HG02852 (cell line): Measurements from ENCODE around the gene DUOX1.
"Not testable (repeated sequence)": the region's sequence is repeated elsewhere in the genome, so short reads cannot be mapped to it uniquely, and the experiment has no call there.

Experiments
- ATAC-seq: cut with Tn5 transposase; IDR thresholded peaks from one replicate; pipeline ENCODE4 v1.9.1; 2021; ENCODE audit warnings: mild to moderate bottlenecking, moderate library complexity; ENCODE audit not compliant: unreplicated experiment

DUOX1 gene

DNA sequence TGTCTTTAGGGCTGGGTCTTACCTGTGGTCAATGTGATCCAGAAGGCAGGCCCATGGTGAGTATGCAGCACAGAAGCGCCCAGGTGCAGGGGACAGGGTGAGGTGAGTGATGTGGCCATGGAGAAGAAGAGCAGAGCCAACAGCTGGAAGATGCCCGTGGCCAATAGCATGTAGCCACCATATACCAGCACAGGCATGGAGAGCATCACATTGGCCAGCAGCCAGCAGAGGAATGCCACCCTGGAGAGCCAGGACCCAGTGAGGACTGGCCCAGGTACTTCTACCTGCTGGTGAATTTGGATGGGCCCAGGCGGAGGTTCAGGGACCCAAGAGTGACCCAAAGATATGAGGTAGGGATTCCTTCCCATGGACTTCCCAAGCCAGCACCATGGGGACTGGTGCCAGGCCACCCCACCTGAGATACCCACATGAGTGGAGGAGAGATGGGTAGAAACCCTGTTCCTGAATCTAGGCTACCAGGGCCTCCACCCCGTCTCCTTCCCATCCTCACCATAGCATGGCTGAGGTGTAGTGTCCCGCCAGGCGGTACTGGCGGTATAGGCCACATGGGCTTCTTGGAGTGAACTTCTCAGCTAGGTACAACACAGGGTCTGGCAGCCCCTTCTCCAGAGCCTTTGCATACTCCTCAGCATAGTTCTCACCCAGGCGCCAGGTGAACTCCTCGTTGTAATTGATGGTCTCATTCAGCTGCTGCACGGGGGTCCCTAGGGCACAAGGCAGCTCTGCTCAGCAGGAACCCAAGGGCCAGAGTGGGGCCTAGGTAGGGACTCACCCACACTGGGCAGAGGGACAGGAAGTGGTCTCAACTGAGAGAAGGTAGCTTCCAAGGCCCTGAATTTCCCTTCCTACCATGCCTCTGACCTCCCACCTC, 9.5 kb upstream of the DUOX1 start:
- no peak for ATAC-seq

DNA sequence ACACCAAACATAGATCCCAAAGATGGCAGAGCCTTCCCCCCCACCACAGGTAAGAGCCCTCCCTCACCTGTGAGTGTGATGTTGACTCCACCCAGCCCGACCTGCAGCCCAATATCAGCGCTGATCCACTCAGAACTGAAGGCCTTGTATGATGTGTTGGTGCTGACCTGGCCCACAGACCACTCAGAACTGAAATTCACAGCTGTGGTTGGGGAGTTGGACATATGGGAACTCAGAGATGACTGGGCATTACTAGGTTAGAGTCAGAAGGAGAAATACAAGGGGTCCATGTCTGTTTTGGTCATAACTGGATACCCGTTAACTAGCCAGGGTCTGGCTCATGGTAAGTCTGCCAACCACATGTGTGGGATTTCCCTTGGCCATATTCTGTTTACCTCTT, 8.8 kb upstream of the DUOX1 start:
- no peak for ATAC-seq

DNA sequence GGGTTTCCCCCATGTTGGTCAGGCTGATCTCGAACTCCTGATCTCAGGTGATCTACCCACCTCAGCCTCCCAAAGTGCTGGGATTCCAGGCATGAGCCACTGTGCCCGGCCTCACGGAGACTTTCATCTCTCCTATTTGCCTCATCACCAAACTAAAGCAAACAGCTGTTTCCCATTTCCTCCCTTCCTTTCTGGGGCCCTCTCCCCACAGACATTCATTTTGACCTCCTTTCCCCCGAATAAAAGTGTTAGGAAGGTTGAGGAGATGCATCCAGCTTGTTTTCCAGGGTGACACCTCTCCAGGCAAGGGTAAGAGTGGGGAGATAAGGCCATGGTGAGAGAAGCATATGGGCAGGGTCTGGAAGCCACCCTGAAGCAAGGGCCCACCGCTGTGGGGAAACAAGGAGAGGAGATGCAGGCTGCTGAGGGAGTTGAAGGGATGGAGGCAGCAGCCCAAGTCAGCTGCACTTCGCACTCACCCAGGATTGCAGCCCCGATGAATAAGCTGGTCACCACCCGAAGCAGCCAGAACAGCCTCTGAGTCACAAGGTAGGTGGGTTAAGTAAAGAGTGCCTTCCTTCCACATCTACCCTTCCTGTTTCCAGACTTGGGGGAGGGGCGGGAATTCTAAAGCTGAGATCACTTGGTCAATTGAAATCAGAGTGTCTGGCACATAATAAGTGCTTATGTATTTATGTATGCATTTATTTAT, 7.9 kb upstream of the DUOX1 start:
- ATAC-seq = no peak

DNA sequence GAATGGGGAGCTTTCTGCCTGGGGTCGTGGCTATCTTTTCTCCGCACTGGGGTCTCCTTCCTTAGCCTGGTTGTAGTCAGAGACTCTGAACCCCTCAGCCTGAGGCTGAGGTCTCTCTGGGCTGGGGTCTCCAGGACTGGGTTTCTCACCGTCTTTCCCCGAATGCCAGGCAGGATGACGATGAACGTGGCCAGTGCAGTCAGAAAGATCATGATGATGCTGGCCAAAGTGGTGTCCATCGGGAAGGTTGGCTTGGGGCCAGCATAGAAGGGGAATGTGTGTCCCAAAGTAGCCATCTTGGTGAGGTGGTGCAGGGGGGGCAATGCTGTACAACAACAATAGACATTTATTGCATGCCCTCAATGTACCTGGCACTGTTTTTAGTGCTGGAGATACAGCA, 7.1 kb upstream of the DUOX1 start:
- no peak for ATAC-seq

DNA sequence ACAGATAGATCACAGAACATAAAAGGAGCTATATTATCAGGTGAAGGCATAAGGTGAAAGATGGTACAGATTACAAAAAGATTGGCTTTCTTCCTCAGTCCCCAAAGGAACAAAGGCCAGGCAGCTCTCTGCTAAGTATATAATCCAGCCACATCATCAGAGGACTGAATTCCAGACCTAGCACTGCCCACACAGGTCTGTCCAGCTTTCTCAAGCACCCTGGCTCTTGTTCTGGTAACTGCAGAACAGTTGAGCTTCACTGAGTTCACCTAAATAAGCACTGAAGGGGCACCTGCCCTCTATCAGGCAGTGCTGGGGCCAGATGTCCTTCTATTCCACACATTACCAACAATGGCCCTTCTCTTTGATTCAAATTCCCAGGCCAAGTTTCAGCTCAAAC, 6.4 kb upstream of the DUOX1 start:
- ATAC-seq = no peak

DNA sequence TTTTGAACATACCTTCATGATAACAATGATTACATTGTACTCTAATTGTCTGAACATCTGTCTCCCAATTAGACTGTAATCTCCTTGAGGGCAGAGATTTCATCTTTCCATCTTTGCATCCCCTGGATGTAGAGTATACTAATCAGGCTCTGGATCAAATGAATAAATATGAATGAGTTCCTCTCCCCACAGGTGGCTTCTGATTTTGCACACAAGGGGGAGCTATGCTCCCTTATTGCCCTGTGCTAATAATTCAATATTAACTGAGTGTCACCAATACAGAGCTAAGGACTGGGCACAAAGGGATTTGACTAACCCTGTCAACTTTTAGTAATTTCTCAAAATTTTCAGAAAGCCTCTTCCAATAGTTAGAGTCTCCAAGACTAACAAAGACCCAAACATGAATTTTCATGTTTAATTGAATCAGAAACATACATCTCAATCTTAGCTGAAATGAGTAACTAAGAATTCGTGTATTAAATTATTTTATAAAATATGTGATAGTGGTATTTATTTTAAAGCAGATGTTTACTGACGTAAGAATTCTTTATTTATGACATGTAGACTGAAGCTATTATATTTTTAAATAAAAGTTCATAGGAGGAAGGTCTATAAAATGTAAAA, 3.1 kb upstream of the DUOX1 start:
- ATAC-seq = no peak

DNA sequence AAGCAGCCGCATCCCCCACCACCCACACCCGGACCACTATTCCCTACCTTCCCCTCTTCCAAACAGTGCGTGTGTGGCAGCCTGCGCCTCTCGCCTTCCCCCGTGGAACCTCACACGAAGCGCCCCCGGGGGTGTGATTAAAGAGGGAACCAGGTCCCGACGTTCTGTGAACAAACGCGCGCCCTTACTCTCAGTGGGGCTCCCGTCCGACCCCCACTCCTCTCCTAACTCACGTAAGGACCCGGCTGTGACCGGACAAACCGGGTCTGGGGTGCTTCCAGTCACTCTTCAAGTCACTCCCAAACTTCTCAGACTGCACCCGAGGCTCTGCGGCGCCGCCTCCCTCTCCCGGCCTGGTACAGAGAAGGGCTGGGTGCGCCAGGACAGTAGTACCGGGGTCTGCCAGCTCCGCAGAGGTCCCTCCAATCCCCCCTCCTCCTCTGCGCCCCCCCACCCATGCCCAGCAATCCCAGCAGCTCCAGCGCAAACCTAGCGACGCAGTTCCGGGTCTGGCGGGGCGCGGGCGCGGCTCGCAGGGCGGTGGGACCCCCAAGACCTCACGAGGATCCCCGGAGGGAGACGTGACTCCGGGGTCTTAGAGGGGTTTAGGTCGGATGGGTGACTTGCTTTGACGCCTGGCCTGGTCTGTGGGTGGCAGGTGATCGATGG, 689 bp upstream of the DUOX1 start:
- ATAC-seq = no peak

DNA sequence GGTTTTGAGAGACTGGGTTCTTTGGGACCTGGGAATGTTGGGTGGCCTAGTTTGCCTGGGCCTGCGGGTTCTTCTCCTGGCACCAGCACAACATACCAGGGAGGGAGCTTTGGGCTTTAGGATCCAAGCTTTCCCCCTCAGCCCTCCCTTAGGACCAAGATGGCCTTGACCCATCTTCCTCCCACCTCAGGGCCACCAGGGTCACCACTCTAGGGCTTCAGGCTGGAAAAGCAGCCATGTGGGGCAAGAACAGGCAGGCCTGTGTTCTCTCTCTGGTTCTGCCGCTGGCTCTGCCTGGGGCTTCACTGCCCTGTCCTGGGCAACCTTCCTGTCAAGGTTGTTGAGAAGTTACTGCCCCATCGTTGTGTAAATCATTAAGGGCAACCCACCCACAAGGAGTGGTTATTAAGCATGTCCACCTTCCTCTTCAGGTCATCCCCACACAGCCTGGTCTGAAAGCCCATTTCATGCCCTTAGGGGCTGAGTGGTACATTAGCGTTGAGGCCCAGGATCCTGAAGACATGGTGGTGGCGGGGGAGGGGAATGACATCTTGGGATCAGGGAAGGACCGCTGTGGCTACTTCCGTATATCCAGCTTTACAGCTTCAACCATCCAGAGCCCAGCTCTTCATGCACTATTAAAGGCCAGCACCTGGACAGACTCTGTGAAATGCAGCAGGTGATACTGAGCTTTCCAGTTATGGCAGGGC, 652 bp downstream of the DUOX1 start:
- no peak for ATAC-seq

DNA sequence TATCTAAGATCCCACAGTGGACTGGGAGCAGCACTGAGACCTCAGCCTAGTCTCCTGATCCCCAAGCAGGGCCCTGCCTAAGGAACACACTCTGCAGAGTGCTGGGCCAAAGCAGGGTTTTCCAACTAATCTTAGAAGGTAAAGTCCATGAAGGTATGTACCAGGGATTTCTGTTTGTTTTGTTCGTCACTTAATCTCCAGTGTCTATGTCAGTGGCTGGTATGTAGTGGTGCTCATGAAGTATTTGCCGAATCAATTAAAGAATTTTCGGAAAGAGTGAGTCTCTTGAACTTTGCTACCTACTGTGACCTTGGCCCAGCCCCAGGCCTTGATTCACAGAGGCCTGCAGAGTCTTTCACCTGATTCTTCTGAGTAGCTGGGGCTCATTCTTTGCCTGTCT, 1.7 kb downstream of the DUOX1 start:
- ATAC-seq = no peak

DNA sequence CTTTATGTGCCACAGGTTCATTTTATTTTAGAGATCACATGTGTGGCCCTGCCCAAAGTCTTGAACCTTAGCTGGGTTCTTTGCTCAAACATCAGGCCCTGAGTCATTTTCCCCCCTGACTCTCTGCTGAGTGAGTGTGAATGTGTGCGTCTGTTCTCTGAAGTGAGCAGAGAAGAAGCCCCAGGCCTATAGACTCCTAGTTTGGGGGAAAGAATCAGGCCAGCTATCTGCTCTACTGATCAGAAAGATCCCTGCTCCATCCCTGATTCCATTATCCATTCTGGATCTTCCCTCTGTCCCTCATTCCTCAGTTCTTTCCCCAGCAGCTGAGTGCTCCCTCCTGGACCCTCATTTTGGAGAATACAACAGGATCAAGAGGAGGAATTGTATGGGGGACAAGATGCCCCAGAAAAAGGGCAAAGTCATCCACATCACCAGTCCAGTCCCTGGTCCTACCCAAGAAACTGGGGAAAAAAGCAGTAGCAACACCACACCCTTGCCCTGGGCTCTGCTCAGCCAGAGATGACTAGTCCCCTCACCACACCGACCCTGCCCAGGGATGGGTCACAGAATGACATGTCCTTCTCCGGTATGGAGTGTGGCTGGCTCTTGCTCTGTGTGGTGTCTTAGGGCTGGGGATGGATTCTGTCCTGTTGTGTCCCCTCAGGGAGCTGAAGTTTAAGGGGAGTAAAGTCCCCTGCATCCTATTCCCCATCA, 3.2 kb downstream of the DUOX1 start:
- ATAC-seq = no peak

DNA sequence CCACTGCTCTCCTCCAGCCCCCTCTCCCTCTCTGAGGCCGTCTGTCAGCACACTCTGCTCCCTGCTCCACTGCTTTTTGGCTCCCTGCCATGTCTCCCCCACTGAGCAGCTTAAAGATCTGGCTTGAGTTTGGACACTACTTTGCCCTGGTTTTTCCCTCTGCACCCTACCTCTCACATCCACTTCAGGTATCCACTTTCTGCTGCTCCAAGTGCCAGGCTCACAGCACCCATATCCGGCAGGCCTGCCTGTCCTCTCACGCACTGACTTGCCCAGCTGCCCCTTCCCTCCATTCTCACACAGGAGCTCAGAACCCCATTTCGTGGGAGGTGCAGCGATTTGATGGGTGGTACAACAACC, 3.7 kb downstream of the DUOX1 start:
- no peak for ATAC-seq

DNA sequence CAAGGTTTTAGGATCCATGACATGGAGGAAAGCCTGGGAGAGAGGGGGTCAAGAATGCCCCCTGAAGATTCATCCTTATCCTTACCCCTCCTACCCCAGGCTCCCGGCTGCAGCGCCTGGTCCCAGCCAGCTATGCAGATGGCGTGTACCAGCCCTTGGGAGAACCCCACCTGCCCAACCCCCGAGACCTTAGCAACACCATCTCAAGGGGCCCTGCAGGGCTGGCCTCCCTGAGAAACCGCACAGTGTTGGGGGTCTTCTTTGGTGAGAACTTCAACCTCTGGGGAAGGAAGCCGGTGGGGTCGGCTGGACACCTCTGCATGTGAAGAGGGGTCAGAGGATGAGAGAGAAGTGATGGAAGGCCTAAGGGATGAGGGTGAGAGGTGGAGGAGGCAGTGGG, 4.3 kb downstream of the DUOX1 start:
- no peak for ATAC-seq

DNA sequence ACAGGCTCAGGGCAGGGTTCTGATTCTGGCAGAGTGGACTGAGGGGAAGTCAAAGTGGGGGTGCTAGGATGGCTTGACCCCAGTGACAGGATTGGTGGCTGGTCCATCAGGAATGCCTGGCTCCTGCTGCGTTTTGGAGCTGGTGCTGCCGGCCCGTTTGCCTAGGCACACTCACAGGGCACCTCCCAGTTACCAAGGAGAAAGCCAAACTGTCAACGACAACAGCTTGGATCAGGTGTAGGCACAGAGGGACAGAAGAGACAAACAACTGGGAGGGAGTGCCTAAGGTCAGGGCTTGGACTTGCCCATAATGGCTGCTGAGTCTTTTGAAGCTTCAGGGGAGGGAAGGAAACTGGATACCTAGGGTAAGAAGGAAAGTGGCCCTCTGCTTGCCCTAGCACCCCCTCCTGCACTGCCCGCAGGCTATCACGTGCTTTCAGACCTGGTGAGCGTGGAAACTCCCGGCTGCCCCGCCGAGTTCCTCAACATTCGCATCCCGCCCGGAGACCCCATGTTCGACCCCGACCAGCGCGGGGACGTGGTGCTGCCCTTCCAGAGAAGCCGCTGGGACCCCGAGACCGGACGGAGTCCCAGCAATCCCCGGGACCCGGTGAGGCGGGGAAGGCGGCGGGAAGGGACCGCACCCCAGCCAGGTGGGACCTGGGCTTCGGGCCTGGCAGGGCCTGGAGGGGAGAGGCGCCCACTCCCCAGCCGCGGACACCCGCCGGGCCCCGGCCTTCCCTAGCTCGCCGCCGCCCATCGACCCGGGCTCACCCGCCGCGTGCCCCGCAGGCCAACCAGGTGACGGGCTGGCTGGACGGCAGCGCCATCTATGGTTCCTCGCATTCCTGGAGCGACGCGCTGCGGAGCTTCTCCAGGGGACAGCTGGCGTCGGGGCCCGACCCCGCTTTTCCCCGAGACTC, 5.1 kb downstream of the DUOX1 start:
- no peak for ATAC-seq

DNA sequence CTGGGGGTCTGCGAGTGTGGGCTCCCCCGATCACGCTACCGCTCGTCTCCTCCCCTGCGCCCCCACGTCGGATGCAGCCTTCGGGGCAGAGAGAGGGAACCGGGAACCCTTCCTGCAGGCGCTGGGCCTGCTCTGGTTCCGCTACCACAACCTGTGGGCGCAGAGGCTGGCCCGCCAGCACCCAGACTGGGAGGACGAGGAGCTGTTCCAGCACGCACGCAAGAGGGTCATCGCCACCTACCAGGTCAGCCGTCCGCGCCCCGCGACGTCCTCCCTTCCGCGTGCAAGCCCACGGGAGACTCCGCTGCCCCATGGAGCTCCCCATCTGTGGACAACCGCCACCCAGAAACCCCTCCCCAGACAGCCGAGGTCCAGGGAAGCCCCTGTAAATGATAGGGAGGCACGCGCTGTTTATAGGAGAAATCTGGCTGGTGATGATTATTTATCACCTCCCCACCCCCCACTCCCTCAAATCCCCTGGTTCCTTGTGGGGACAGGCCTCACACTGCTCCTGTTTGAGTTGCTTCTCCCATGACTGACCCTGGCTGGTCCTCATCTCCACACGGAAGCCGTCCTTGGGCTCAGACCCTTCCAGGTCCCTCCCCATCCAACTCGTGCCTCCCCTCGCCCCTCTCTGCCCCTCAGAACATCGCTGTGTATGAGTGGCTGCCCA, 6.0 kb downstream of the DUOX1 start:
- not testable (repeated sequence) for ATAC-seq

DNA sequence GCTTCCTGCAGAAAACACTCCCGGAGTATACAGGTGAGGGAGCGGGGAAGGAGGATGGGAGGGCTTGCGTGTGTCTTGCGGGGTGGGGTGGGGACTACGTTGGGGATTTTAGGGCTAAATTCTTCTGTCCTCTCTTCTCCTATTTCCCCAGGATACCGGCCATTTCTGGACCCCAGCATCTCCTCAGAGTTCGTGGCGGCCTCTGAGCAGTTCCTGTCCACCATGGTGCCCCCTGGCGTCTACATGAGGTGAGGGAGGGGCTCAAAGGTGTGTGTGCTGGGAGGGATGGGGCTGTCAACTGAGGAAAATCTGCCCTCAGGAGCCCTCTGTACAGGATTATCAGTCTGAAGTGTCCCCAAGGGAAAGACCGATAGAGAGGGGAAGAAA, 6.6 kb downstream of the DUOX1 start:
- no peak for ATAC-seq

DNA sequence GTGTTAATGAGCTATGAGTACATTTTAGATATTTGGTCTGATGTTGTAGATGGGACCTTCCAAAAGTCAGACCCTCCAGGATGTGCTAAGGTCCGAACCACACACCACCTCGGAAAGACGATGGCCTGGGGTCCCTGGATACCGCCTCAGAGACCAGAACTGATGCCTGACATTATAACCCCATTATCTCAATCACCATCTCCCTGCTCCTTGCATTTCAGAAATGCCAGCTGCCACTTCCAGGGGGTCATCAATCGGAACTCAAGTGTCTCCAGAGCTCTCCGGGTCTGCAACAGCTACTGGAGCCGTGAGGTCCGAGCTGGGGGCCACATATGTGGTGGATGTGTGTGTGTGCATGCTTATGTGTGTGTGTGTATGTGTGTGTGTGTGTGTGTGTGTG, 7.9 kb downstream of the DUOX1 start:
- ATAC-seq = no peak

DNA sequence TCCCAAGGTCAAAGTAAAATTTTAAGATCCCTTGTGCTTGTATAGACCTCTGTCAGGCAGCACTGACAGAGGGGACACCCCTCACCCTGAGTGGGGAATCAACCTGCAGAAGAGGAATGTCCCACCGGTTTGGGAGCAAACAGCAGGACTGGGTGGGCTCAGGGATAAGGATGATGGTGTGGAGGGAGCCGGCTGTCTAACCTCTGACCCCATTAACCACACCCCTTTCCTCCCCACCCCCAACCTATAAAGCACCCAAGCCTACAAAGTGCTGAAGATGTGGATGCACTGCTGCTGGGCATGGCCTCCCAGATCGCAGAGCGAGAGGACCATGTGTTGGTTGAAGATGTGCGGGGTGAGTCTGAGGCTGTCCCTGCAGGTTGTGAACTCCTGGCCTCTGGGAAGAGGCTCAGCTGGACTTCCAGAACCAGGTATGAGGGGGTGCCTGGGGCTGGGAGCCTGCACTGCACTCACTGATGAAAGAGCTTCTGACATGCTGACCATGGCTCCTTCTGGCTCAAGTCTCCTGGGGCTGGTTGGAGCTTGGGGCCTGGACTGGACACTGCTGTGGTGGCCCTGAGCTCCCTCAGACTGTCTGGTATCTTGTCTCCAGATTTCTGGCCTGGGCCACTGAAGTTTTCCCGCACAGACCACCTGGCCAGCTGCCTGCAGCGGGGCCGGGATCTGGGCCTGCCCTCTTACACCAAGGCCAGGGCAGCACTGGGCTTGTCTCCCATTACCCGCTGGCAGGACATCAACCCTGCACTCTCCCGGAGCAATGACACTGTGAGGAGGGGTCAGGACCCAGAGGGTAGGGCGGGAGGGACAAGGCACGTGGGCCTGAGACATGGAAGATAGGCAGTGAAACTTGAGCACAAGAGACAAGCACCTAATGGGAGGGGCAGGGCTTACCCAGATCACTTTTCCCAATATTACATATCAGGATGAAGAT, 9.3 kb downstream of the DUOX1 start:
- no peak for ATAC-seq

DNA sequence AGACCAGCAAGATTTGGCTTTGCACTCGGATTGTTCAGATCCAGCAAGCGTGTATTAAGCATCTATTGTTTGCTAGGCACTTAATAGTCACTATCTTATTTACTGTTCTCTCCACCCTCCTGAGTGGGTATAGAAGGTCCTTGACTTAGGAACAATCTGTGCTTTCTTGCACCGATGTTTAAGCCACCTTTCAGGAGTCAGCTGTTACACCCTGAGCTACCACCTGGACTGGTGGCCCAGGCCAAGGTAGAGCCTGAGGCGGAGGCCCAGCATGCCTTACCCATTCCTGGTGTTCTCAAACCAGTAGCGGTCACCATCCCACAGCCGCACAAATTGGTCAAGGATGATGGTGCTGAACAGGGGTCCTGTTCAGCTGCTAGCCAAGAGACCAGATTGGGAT, 10.0 kb downstream of the DUOX1 start:
- ATAC-seq = no peak
